Measurements from ENCODE around the gene C1orf216.
"Not testable (repeated sequence)": the region's sequence is repeated elsewhere in the genome, so short reads cannot be mapped to it uniquely, and the experiment has no call there.

Gene C1orf216

GRCh38 chr1:35718492-35719336 is at the start of gene C1orf216:
TSS of gene C1orf216 (minus strand) at chr1:35718884. CDS start at chr1:35716321, 2,563 bp downstream.
- DNase-seq (ENCODE audit: low spot score), result peak; percentile 75

GRCh38 chr1:35764283-35764682 is 45.6 kb upstream of the C1orf216 start:
- DNase-seq (ENCODE audit: low spot score), result no peak

- no peak for DNase-seq (ENCODE audit: low spot score)
Measured at GRCh38 chr1:35763201-35763600, 44.5 kb upstream of the C1orf216 start.

- DNase-seq (ENCODE audit: low spot score), result no peak
Measured at GRCh38 chr1:35762141-35762540, 43.5 kb upstream of the C1orf216 start.

GRCh38 chr1:35756064-35756463 is 37.4 kb upstream of the C1orf216 start:
- DNase-seq (ENCODE audit: low spot score), result no peak

GRCh38 chr1:35753626-35754260 is 35.1 kb upstream of the C1orf216 start:
- no peak for DNase-seq (ENCODE audit: low spot score)

GRCh38 chr1:35748326-35748725 is 29.6 kb upstream of the C1orf216 start:
- DNase-seq (ENCODE audit: low spot score), result no peak

- DNase-seq (ENCODE audit: low spot score), result no peak
Measured at GRCh38 chr1:35745124-35745730, 26.5 kb upstream of the C1orf216 start.

GRCh38 chr1:35737120-35737519 is 18.4 kb upstream of the C1orf216 start:
- DNase-seq (ENCODE audit: low spot score), result no peak

GRCh38 chr1:35727434-35728040 is 8.9 kb upstream of the C1orf216 start:
- DNase-seq (ENCODE audit: low spot score), result no peak

GRCh38 chr1:35726450-35727433 is 8.1 kb upstream of the C1orf216 start:
- DNase-seq (ENCODE audit: low spot score), result peak; percentile 70

- DNase-seq (ENCODE audit: low spot score), result no peak
Measured at GRCh38 chr1:35725596-35725995, 6.9 kb upstream of the C1orf216 start.

- no peak for DNase-seq (ENCODE audit: low spot score)
Measured at GRCh38 chr1:35717911-35718476, 690 bp downstream of the C1orf216 start.

- DNase-seq (ENCODE audit: low spot score), result peak; percentile 83
Measured at GRCh38 chr1:35715568-35716002, 3.1 kb downstream of the C1orf216 start.

GRCh38 chr1:35714921-35715567 is 3.6 kb downstream of the C1orf216 start:
- DNase-seq (ENCODE audit: low spot score), result no peak

GRCh38 chr1:35711098-35711497 is 7.6 kb downstream of the C1orf216 start:
- not testable (repeated sequence) for DNase-seq (ENCODE audit: low spot score)

- no peak for DNase-seq (ENCODE audit: low spot score)
Measured at GRCh38 chr1:35708952-35709351, 9.7 kb downstream of the C1orf216 start.

GRCh38 chr1:35708441-35708921 is 10.2 kb downstream of the C1orf216 start:
- peak; percentile 75 for DNase-seq (ENCODE audit: low spot score)

- peak; percentile 93 for DNase-seq (ENCODE audit: low spot score)
Measured at GRCh38 chr1:35707601-35708440, 10.9 kb downstream of the C1orf216 start.

Measured in ecto neural progenitor cell (in vitro differentiated cells).